ENCODE results near the gene TIAM1.

- TF ChIP-seq CTCF (IDR thresholded peaks at IDR 0.05) (no peak), POLR2AphosphoS5 (IDR thresholded peaks at IDR 0.05; ENCODE audit: low read depth, low read length) (no peak)
Measured at GRCh38 chr21:31268090-31268489, 76.0 kb downstream of the TIAM1 start.
